GM21526 (cell line): ENCODE data around the gene PRKG1.
"Not testable (repeated sequence)": the region's sequence is repeated elsewhere in the genome, so short reads cannot be mapped to it uniquely, and the experiment has no call there.

Source experiments
- ATAC-seq: cut with Tn5 transposase; IDR thresholded peaks from one replicate; pipeline ENCODE4 v1.9.1; 2021; ENCODE audit warnings: moderate library complexity; ENCODE audit not compliant: unreplicated experiment, low FRiP score

Gene PRKG1

GRCh38 chr10:51112013-51112412 is 37.7 kb downstream of the PRKG1 start:
- ATAC-seq: no peak

GRCh38 chr10:51113007-51113406 is 38.7 kb downstream of the PRKG1 start:
- ATAC-seq: no peak

- no peak for ATAC-seq
Observed at GRCh38 chr10:51117053-51117660, 42.9 kb downstream of the PRKG1 start.

- ATAC-seq: no peak
Observed at GRCh38 chr10:51117794-51118193, 43.5 kb downstream of the PRKG1 start.

- no peak for ATAC-seq
Observed at GRCh38 chr10:51119441-51119840, 45.2 kb downstream of the PRKG1 start.

GRCh38 chr10:51121861-51122260 is 47.6 kb downstream of the PRKG1 start:
- ATAC-seq: no peak

- ATAC-seq: no peak
Observed at GRCh38 chr10:51124852-51125251, 50.6 kb downstream of the PRKG1 start.

- ATAC-seq: no peak
Observed at GRCh38 chr10:51125518-51125917, 51.2 kb downstream of the PRKG1 start.

- no peak for ATAC-seq
Observed at GRCh38 chr10:51129946-51130544, 55.8 kb downstream of the PRKG1 start.

GRCh38 chr10:51137756-51138529 is 63.7 kb downstream of the PRKG1 start:
- ATAC-seq: no peak

GRCh38 chr10:51139176-51139575 is 64.9 kb downstream of the PRKG1 start:
- ATAC-seq: no peak

- ATAC-seq: no peak
Observed at GRCh38 chr10:51141010-51141409, 66.7 kb downstream of the PRKG1 start.

- no peak for ATAC-seq
Observed at GRCh38 chr10:51144161-51144781, 70.0 kb downstream of the PRKG1 start.

- no peak for ATAC-seq
Observed at GRCh38 chr10:51145375-51145774, 71.1 kb downstream of the PRKG1 start.

- no peak for ATAC-seq
Observed at GRCh38 chr10:51147644-51148399, 73.5 kb downstream of the PRKG1 start.

GRCh38 chr10:51156926-51157325 is 82.6 kb downstream of the PRKG1 start:
- ATAC-seq: no peak

GRCh38 chr10:51158832-51159231 is 84.5 kb downstream of the PRKG1 start:
- ATAC-seq: no peak

- ATAC-seq: no peak
Observed at GRCh38 chr10:51159841-51160240, 85.6 kb downstream of the PRKG1 start.

GRCh38 chr10:51162002-51162401 is 87.7 kb downstream of the PRKG1 start:
- no peak for ATAC-seq

GRCh38 chr10:51163380-51164049 is 89.2 kb downstream of the PRKG1 start:
- ATAC-seq: not testable (repeated sequence)
